Activated CD4-positive, alpha-beta T cell treated with anti-CD3 and anti-CD28 coated beads, Interleukin-2, amount 50 U/mL, for 1 hour (primary cell): Measurements from ENCODE around the gene JAK1.

Experiments used
- DNase-seq: peaks from one replicate; pipeline ENCODE4 v3.0.0-alpha.2; 2020

The JAK1 gene

DNA sequence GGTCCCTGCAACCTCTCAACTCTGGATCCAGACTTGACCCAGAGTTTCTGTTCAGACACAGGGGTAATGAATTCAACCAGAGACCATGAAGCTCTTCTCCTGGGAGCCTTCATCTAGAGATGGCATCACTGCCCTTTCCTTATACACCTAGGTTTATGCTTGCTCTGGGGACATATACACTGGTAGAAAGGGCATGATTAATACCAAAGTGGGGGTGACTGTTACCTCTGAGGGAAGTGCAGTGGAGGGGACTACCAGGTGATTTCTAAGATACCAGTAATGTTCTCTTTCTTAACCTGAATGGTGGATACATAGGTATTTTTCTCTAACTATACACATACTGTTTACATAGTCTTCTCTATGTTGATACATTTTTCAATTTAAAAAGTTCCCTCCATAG, 48.4 kb downstream of the JAK1 start:
- DNase-seq = no peak

DNA sequence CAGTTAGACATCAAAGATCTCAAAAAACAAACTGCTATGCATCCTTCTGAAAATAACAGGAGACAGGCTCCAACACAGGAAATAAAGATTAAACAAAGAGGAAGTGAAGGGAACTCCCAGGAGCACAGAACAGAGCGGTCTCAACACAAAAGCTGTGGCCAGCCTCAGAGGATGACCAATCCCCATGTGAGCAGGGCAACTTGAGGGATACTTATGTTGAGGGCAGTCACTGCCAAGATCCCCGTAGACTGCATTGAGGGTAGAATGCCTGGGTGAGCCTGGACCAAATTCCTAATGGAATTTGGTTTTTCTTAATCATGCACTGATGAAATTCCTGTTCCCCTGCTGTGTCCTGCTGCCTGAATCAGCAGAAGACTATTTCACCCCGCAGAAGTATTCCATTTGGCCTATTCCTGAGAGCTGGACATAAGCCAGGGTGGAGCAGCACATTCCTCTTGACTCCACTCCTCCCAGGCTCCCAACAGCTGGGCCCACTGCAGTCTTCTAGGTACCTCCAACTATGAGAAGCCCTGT, 49.0 kb downstream of the JAK1 start:
- no peak for DNase-seq

DNA sequence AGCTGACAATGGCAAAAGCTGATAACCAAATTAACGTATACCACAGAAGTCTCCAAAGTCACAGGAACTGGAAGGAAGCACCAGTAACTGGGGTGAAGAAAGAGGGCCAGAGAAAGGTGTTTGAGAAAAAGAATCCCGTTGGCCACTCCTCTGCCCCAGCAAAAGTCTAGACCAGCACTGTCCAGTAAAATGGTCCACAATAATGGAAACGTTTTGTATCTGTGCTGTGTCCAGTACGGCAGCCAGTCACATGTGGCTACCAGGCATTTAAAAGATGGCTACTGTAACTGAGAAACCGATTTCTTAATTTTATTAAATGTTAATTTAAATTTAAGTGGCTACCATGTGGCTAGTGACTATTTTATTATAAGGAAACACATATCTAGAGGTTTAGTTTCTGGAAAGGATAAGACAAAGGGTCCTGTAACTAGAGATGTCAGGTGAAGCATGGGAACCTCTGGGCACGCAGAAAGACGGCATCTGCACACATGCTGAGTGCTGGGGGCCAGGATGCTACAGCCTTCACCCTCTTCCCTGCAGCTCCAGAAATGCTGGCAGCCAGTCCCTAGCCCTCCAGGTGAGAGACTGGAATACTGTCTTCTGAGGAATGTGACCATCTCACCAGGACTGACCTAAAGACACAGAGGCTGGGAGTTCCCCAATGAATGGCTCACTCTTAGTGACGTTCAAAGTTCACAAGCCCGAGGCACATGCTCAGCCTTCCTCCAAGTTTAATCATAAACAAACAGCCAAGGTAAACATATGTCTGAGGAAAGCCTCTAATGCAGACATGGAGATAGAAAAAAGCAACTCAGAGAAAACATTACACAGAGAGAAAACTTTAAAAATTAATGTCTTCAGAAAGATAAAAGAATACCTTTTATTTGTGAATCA, 50.7 kb downstream of the JAK1 start:
- no peak for DNase-seq

DNA sequence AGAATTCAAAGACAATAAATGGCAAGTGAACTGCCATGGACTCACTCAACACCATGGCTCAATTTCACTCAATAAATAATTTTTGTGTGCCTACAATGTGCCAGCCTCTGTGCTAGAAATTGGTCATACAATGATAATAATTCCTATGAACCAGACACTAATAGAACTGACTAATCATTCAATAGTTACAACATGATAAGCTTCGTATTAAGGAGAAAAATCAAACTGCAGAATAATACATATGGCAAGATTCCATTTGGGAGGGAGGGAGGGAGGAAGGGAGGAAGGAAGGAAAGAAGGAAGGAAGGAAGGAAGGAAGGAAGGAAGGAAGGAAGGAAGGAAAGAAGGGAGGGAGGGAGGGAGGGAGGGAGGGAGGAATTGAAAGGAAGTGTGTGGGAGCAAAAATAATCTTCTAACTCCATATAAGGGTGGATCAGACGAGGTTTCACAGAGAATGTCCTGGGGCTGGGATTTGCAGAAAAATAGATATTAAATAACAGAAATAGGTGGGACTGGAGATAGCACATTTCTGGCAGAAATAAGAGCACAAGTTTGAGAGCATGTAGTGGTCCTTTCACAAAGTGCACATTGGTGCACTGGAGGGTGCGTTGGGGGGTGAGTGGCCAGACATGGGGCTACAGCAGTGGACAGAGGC, 52.9 kb downstream of the JAK1 start:
- DNase-seq = no peak

DNA sequence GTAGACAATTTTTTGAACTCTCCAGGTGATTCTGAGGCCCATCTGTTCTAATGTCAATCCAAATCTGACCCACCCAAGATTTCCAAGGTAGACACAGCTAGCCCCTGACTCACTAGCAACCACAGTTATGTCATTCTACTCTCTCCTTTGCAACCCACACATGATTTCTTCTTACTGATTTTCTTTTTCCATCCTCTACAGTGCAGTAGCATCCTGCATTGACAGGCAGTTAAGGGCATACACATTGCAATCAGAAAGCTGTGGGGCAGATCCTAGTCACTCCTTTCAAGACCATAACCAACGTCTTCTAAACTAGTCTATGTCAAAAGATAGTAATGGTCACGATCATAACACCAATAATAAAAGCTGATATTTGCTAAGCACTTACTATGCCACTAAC, 54.2 kb downstream of the JAK1 start:
- DNase-seq = no peak

GRCh38 chr1:64911326-64911725, 55.0 kb downstream of the JAK1 start:
- no peak for DNase-seq

DNA sequence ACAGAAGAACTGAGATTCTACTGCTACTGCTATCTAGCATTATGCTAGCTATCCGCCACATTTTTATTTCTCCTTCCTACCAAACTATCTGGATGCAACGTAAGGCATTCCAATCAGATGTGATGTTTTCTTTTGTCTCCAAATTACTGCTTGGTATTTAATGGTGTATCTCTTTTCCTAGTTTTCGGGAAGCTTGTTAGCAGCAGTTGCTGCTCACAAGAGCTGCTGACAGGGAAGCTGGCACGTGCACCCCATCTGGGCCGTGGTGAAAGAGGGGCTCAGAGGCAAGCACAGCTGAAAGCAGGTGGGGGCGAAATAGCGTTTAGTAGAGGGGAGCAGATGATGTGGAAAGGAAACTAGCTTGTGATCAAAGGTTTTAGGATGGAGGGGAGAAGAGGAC, 57.3 kb downstream of the JAK1 start:
- DNase-seq = no peak

GRCh38 chr1:64908575-64908974, 57.8 kb downstream of the JAK1 start:
- no peak for DNase-seq

- DNase-seq = no peak
Measured at GRCh38 chr1:64906447-64906846, 59.9 kb downstream of the JAK1 start.

DNA sequence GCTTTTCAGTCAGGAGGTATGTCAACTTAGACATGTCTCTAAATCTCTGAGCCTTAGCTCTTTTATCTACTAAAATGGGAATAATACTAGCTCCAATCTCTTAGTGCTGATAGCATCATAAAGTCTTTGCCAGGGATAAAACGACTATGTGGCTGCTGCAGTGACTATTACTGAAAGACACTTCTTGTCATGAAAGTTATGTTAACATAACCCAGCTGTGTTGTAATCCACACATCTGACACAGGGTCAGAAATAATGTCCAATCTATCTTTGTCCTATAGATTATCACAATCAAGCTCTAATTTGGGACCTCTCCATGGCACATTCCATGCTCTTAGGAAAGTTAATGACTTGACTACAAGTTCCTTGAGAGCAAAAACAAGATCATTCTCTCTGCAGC, 62.8 kb downstream of the JAK1 start:
- DNase-seq = no peak

DNA sequence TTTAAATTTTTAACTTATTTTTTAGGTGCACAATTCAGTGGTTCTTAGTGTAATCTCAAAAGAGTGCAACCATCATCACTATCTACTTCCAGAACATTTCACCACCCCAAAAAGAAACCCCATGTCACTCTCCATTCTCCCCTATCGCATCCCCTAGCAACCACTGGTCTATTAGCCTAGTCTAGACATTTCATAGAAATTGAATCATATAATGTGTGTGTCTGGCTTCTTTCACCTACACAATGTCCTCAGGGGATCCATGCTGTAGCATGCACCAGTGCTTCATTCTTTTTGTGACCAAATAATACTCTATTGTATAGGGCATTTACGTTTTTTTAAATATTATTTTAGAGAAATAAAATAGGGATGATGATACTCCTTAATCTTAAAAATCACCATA, 64.7 kb downstream of the JAK1 start:
- no peak for DNase-seq

GRCh38 chr1:64900916-64901315, 65.4 kb downstream of the JAK1 start:
- DNase-seq = no peak

DNA sequence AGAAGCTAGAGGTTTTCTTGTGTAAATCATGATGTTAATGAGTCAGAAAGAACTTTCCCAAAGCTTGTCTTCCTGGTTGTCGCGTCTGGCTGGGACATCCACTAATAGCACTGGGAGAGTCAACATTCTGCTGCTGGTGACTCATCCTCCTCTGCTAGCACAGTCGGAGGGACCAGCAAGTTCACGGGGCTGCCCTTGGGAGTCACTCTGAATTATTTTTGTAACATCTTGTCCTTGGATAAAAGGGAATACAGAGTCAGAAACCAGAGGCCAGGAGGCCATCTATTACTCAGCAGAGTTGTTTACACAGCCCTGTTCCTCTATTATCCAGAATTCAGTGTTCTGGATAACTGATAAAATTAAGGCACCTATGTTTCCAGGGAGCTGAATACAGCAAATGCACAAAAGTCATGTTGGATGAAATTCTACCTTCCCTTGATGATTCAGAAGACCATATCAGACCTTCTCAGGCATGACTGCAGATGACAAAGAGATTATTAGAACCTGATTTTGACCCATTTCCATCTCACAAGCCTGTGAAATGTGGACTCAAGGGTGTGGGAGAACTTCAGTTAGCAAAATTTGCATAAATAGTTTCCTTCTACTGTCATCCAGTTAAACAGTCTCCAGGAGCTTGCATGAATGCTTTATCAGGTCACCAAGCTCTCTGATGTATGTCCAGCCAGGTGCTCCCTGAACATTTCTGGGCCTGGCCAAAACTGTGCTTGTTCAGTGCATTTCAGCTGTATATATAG, 68.1 kb downstream of the JAK1 start:
- DNase-seq = peak; percentile 32

DNA sequence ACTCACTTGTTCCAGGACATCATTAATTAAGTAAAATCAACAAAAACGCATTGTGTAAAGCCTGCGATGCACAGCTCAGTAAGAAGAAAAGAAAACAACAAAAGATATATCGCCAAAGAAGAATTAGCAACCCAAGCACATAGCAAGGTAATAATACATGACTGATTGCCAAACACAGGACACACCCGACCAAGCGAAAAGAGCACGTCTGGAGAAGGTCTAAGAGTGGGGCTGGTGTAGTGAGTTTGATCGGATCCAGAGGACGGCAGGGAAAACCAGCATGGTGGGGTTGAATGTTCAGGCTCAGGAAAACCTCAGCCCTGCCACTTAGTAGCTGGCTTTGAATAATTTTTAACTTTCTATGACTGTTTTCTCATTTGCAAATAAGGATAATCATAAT, 69.8 kb downstream of the JAK1 start:
- DNase-seq = no peak

DNA sequence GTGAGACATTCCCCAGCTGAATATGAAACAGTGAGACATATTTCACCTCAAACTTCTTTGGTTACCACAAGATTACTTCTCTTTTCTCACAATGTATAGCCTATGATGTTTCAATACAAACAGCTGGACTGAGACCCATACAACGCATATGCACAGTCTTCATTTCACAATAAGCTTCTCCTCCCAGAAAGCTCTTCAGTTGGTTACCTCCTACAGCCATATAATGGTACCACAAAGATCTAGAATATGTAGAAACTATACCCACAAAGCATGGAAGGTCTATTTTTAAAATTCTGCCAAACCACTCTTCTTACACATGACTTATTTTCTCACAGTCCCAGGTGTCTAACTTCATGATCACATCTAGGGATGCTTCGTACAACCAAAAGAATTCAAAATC, 70.8 kb downstream of the JAK1 start:
- DNase-seq = no peak

DNA sequence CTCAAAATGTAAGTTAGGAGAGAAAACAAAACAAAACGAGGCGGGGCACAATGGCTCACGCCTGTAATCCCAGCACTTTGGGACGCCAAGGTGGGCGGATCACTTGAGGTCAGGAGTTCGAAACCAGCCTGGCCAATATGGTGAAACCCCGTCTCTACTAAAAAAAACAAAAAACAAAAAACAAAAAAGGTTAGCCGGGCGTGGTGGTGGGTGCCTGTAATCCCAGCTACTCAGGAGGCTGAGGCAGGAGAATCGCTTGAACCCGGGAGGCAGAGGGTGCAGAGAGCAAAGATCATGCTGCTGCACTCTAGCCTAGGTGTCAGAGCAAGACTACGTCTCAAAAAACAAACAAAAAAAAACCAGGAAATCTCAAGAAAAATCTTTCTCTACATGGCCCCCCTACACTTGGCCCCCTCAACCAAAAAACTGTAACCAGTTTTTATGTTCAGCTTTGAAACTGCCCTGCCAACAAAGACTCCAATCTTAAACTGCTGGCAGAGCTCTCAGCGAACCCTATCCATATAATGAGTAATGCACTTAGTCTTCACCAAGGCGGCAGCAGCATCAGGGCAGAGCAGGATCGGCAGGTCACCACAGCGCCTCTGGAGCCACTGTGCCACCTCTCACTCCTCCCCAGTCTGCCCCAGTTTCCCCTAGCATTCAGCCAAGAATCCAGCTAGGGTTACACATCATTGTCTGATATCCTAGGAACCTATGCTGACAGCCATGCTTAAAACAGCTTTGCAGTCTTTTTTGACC, 71.7 kb downstream of the JAK1 start:
- DNase-seq = no peak

- DNase-seq = no peak
Measured at GRCh38 chr1:64893921-64894320, 72.4 kb downstream of the JAK1 start.

GRCh38 chr1:64892576-64893573, 73.5 kb downstream of the JAK1 start:
- DNase-seq = no peak

DNA sequence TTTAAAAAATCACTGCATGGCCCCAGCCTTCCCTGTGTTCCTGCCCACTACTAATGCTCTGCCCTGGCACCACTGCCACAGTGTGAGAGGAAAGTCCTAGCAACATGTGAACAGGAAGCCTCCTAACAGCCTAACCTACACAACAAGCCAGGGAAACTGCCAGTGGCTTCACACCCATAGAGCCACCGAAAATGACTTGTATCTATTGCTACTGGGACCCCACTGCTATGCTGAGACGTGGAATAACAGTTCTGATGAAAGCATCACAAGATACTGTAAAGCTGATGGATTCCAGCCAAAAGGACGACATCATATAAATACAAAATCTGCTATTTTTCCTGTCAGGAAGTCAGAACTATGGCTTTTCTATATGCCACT, 74.9 kb downstream of the JAK1 start:
- no peak for DNase-seq

DNA sequence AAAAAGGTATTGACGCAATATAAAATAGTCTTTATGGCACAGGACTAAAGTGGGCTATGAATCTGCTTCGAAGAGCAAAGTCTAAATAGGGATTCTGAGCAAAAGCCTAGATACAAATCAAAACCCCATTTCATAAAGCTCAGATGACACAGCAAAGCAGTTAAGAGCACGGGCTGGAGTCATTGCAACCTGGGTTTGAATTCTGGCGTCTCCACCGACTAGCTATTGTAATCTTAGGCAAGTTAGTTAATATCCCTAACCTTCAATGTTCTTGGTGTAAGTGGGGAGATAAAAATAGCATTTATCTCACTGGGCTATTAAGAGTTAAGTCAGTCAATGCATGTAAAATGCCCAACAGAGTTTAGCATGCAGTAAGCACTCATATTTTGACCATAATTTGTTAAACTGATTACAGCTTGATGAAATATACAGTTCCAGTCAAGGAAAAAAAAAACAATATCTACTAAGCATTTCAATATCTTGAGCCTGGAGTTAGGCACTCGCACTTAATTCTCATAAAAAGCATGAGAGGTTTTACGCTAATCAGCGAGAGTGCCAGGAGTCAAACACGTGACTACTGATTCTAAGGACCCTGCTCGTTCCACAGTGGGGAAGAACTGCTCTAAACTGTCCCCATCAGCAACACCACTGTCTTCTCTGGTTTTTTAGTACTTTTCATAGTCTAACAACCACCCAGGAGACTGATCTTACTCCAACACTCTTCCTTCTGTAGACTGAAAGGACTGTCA, 75.5 kb downstream of the JAK1 start:
- no peak for DNase-seq
